HS-5 (cell line): ENCODE results near the gene S1PR2.
"Not testable (repeated sequence)": the region's sequence is repeated elsewhere in the genome, so short reads cannot be mapped to it uniquely, and the experiment has no call there.

Experiments used
- DNase-seq: peaks from one replicate; pipeline ENCODE4 v3.0.0-alpha.2; 2012; ENCODE audit warnings: low read depth

Gene S1PR2

DNA sequence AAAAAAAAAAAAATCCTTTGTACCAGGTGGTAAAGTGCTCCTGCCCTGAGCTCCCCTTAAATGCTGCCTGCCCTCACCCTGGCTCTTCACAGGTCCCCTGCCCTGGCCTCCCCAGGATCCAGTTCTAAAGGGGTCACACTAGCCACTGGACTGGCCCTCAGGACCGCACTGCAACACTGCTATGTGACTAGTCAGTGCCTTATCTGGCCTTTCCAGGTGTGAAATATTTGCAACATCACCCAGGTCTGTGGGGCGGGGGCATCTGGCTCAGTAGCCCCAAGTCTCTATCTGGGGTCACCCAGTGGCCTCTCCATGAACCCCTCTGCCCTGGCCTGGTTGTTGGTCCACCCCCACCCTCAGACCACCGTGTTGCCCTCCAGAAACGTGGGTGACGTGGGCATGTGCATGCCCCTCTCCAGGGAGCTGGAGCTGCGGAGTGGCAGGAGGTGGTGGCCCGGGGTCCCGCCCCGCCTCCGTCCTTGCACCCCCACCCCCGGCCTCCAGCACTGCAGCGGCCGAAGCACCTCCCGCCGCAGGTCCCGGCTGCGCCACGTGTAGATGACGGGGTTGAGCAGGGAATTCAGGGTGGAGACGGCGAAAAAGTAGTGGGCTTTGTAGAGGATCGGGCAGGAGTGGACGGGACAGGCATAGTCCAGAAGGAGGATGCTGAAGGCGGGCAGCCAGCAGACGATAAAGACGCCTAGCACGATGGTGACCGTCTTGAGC, 7.5 kb downstream of the S1PR2 start:
- no peak for DNase-seq

DNA sequence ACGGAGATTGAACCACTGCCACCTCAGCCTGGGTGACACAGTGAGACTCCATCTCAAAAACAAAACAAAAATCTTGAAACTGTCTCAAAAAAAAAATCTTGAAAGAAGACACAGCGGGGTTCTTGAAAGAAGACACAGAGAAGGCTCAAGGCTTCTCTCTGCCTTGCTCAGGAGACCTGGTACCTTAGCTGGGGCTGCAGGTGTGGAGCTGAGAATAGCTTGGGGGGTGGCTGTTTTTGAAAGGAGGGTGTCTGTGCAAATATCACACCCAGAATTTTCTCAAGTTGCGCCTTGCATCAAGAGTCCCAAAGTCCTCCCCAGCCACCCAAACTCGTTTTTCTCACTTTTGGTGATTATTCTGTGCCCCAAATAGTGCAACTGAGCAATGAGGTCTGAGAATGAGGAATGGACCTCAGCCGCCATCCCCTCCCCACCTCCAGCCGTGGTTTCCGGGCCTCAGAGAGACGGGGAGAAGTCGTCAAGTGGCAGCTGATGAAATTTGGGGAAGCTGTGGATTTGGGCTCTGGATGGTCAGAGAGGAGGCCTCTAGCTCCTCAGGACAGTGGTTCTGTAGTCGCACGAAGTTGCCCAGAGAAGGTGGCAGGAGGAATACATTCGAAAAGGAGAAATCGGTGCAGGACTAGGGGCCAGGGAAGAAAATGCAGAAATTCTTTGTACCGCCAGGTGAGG, 8.8 kb downstream of the S1PR2 start:
- DNase-seq, result no peak

DNA sequence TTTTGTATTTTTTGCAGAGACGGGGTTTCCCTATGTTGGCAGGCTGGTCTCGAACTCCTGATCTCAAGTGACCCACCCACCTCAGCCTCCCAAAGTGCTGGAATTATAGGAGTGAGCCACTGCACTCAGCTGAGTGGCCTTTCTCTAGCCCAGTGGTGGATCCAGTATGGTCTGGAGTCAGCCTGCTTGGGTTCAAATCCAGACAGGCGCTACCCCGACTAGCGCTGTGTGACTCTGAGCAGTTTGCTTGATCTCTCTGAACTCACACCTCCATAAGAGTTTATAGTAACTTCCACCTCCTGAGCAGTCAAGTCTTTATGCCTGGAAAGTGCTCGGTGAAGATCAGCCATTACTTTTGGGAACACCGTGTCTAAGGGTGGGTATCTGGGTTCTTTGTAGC, 10.4 kb downstream of the S1PR2 start:
- DNase-seq, result no peak

DNA sequence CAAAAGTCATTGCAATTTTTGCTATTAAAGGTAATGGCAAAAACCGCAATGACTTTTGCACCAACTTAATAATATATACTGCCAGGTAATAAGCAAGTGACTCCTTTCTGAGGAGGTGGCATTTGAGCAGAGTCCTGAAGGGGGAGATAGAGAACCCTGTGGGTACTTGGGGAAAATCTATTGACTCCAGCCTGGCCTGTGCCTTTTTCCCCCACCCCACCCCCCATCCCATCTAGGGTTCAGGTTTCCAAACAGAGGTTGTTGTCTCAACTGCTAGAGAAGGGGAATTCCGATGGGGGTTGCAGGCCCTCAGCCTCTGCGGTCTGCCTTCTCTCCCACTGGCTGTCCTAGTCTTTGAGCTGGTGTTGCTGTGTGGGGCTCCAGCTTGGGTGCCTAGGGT, 11.5 kb downstream of the S1PR2 start:
- no peak for DNase-seq

DNA sequence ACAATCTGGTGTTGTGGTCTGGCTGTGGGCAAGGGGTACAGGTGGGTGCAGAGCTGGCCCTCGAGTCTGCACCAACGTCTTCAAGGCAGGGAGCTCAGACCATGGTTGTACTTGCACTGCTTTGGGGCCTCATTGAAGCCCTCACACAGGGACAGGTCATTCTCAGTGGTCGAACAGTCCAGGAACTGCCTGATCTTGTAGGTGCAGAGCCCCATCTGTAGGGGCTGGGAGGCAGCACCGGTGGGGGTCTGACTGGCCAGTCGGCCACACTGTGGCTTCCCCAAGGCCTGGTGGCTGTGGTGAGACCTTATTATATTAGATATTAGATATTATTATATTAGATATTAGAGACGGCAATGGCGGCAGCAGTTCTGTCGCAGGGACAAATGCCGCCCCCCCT, 14.0 kb downstream of the S1PR2 start:
- DNase-seq, result no peak

DNA sequence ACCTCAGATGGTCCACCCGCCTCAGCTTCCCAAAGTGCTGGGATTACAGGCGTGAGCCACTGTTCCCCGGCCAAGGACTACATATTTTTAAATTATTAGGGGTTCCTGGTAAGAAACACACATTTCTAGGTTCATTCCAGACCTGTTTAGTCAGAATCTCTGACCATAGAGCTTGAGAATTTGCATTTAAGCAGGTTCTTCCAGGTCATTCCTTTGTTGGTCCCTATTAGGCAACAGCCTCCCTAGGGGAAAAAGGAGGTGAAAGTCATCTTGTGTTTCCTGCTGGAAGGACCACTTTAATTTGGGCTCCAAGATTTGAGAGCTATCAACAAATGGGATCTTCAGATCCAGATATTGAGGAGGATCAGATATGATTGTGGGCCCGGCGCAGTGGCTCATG, 16.3 kb downstream of the S1PR2 start:
- peak; percentile 82 for DNase-seq

DNA sequence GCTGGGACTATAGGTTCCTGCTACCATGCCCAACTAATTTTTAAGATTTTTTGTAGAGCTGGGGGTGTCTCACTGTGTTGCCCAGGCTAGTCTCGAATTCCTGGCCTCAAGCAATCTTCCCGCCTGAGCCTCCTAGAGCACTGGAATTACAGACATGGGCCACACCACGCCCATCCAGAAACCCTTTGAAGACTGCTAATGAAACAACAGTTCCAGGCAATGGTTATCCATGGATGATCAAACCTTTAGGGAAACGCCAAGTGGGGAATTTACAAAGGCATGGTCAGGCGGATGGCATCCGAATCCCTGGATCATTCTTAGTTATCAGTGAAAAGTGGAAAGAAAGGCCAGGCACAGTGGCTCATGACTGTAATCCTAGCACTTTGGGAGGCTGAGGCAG, 19.4 kb downstream of the S1PR2 start:
- DNase-seq, result no peak

DNA sequence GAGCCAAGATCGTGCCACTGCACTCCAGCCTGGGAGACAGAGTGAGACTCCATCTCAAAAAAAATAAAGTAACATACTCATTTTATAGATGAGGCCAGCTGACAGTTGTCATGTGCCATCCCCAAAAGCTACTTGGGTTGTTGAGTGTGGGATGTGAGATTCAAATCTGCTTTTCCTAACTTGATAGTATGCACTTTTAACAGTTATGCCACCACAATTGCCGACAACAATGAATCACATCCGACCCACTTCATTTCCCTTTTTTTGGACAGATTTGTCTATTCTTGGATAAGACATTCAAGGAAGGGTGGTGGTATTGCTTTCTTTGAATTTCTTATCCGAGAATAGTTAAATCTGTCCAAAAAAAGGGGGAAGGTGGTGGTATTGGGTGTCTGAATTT, 20.1 kb downstream of the S1PR2 start:
- no peak for DNase-seq

DNA sequence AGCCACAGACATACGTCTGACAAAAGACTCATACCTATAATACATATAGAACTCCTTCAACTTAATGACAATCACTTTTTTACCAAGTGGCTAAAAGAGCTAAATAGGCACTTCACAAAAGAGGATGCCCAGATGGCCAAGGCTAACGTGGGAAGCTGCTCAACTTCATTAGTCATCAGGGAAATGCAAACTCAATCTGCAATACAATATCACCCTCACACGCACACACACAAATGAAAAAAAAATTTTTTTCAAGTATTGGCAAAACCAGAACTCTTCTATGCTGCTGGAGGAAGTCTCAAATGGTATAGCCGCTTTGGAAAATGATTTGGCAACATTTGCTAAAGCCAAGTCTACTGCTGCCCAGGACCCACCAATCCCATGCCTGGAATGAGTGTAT, 21.8 kb downstream of the S1PR2 start:
- peak; percentile 71 for DNase-seq

DNA sequence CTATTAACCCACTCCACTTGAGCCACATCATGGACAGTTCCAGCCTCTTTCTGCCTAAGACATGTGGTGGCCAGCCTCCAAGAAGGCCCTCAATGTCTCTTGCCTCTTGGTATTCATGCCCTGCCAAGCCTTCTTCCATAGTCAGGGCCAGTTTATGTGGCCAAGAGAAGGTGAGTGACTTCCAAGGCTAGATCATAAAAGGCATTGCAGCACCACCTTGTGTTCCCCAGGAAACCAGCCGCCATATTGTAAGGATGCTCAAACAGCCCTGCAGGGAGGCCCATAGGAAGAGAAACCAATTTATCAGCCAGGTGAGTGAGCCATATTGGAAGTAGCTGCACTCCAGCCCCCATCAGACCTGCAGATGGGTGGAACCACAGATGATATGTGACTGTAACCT, 24.1 kb downstream of the S1PR2 start:
- no peak for DNase-seq

DNA sequence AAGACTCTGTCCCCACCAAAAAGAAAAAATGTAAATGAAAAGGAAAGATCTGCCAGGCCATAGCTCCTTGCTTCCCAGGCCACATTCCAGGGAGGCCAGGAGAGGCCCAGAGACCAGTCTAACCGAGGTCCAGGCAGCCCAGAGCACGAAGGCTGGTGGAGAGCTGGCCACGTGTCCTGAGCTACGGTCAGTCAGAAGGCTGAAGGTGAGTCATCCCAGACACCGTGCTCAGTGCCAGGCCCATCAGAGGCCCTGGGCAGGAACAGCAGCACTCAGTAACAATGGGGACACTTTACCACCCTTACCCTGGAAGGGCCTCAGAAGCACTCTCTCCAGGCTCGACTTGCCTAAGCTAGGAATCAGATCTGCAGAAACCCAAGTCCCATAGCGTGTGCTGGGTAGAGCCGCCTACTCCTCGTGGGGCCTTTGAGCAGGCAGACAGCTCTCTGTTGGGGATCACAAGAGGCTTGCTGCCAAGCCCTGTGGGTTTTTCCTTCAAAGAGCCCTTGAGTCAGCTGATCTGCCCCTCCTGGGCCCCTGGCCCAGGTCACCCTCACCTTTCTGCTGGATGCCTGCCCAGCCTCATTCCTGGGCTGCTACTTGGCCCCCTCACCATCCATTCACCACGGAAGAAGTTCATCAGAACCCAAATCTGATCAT, 24.8 kb downstream of the S1PR2 start:
- no peak for DNase-seq

DNA sequence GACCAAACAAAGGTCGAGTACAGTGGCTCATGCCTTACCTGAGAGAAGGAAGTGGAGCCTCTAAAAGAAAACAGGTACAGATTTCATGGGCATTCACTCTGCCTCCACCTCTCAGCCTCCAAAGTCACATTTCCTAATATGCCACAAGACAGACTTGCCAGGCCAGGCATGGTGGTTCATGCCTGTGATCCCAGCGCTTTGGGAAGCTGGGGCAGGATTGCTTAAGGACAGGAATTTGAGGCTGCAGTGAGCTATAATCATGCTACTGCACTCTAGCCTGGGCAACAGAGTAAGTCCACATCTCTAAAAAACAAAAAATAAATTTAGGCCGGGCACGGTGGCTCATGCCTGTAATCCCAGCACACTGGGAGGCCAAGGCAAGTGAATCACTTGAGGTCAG, 25.5 kb downstream of the S1PR2 start:
- no peak for DNase-seq

DNA sequence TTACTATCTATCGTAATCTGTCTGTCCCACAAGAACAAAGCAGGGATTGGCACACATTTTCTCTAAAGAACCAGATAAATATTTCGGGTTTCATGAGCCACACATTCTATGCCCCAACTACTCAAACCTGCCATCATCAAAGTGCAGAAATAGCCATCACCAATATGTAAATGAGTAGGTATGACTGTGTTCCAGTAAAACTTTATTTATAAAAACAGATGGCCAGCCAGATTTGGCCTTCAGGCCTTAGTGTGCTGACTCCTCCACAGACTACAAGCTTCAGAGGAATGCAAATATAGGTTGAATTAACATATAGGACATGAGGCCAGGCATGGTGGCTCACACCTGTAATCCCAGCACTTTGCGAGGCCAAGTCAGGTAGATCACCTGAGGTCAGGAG, 27.4 kb downstream of the S1PR2 start:
- no peak for DNase-seq

DNA sequence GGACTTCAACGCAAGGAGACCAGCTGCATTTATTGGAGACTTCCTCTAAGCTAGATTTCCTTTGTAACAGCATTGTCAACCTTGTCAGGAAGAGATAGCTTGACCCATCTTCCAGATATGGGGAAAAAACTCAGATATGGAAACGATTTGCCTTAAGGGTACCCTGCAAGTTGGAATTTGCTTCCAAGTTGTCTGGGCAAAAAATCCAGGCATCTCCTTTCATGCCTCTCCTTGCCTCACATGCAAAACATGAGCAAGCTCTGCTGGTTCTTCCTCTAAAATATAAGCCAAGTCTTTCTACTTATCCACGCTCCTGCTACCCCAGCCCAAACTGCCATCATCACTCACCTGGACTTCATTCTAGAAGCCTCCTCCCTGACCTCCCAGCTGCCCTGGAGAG, 30.0 kb downstream of the S1PR2 start:
- no peak for DNase-seq

DNA sequence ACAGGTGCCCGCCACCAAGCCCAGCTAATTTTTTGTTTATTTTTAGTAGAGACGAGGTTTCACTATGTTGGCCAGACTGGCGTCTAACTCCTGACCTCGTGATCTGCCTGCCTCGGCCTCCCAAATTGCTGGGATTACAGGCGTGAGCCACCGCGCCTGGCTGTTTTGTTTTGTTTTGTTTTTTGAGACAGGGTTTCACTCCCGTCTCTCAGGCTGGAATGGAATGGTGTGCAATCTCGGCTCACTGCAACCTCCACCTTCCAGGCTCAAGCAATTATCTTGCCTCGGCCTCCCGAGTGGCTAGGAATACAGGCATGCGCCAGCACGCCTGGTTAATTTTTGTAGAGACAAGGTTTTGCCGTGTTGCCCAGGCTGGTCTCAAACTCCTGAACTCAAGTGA, 31.0 kb downstream of the S1PR2 start:
- not testable (repeated sequence) for DNase-seq

DNA sequence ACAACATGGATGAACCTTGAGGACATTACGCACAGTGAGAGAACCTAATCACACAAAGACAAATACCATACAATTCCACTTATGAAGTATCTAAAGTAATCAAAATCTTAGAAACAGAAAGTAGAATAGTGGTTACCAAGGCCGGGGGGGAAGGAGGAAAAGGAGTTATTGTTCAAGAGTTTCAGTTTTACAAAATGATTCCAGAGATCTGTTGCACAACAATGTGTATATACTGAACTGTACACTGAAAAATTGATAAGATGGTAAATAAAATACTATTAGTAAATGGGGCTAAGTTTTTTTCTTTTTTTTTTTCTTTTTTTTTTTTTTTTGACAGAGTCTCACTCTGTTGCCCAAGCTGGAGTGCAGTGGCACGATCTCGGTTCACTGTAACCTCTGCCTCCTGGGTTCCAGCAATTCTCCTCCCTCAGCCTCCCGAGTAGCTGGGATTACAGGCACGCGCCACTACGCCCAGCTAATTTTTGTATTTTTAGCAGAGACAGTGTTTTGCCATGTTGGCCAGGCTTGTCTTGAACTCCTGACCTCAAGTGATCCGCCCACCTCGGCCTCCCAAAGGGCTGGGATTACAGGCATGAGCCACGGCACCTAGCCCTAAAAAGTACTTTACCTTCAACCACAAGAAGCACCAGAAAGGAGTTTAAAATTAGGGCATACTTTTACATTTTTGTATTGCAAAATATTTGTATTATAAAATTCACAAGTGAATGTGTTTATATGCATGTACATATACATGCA, 32.1 kb downstream of the S1PR2 start:
- not testable (repeated sequence) for DNase-seq

DNA sequence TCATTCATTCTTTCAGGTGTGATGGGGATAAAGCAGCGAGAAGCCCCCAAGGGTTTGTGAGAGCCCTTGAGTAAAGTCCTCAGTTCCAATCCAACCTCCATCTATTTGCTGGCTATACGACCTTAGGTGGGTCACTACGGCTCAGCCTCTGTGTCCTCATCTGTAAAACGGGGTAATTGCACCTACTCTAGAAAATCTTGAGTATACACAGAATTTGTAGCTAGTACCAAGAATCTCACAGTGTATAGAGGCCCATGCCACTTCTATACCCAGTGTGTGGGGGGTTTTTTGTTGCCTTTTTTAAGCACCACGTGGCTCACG, 36.0 kb downstream of the S1PR2 start:
- no peak for DNase-seq

DNA sequence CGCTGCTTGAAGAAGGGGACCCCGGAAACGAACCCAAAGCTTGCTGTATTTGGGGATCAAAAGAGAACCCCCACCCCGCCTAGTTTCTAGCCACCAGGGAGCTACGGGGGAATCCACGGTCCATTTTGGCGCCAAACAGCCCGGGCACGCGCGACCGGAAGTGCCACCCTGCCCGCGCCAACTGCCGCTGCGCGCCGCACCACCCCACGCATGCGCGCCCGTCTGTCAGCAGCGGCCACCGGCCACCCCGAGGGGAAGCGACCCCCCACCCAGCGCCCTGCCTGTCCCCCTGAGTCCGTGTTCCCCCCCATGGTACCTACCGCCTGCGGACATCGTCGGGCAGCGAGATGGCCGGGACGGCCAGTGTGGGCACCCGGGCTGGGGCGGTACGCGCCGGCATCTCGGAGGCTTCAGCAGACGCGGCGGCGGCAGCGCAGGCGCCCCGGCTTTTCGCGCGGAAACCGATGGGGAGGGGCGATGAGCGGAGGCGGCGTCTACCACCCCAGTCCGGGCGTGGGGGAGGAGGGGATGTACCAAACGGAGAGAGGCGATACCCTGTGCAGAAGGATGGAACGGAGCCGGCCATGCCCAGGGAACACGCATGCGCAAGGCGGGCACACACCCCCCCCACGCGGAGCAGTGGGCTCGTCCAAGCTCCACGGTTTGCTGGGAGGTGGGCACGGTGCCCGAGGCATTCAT, 36.5 kb downstream of the S1PR2 start, which contains the start of gene DNMT1:
Gene DNMT1 (minus strand): TSS at position 454 of the 699 bp plus-strand sequence. CDS start 54 bp downstream, at position 400.
- peak; percentile 89 for DNase-seq

DNA sequence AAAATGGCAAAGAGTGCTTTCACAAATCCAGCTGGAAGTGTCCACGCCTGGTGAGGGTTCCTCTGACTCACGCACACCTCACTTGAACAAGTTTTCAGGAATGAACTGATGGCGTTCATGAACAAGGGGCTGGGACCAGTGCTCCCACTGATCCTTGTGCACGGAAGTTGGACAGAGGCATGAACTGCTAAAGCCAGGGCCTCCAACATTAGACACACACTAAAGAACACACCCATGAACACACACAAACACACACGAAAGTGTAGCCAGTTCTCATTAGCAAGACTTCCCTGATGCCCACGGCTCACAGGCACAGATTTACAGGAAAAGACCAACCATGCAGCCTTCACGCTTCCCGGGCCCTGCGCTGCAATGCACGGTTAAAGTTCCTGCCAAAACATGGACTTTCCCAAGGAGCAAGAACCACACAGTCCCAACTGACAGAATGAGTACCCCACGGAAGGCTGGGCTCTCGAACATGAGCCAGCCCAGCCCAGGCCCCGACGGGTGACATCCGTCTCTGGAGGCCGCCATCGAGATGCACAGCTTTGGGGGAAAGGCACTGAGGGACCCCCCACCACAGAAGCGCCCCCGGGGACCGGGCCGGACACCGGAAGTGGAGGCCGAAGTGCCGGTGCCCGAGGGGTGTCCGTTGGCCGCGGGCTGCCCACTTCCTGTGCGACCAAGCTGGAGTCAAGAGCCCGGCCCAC, 37.2 kb downstream of the S1PR2 start:
- DNase-seq, result peak; percentile 63

DNA sequence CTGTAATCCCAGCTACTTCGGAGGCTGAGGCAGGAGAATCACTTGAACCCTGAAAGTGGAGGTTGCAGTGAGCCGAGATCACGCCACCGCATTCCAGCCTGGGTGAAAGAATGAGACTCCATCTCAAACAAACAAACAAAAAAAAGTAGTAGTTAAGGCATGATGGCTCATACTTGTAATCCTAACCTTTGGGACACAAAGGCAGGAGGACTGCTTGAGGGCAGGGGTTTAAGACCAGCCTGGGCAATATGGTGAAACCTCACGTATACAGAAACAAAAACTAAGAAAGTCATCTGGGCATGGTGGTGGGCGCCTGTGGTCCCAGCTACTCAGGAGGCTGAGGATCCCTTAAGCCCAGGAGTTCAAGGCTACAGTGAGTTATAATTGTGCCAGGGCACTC, 38.2 kb downstream of the S1PR2 start:
- DNase-seq, result no peak

DNA sequence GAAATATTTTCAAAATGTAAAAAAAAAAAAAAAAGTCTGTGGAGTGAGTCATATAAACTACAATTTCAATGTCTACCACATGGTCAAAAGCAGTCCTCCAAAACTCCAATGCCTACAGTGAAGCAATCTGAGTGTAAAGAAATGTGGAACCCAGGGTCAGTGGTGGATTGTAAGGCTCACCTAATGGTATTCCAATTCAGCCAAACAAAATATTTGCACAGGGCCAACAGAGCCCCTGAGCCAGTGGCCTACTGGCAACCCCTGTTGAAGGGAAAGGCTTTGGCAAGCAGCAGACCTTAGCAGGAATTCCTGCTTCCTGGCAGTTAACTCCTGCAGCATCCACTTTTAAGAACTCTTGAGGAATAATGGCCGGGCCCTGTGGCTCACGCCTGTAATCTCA, 39.8 kb downstream of the S1PR2 start:
- peak; percentile 76 for DNase-seq
